ENCODE data around the gene EPHA8. TPM values are rescaled to one million over a fixed set of nuclear protein-coding genes. Genes with fewer than 3 reads are reported as not detected.

Gene EPHA8
- total RNA-seq, 1 donor from 2014 or later, result 0.94 TPM

DNA sequence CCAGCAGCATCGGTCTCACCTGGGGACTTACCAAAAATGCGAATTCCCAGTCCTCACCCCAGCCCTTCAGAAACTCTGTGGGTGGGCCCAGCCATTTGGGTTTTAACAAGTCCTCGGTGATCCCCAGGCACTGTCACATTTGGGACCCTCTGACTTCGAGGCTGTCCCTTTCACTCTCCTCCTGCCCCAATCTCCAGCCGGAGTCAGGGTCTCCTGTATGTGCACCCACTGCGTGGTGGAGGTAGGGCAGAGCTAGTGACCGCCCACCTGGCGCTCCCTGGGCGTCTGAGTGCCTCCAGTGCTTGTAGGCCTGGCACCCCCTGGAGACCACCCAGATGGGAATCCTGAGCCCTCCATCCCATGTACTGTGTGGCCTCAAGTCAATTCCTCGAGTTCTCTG is 31.1 kb downstream of the EPHA8 start:
- no peak for DNase-seq

DNA sequence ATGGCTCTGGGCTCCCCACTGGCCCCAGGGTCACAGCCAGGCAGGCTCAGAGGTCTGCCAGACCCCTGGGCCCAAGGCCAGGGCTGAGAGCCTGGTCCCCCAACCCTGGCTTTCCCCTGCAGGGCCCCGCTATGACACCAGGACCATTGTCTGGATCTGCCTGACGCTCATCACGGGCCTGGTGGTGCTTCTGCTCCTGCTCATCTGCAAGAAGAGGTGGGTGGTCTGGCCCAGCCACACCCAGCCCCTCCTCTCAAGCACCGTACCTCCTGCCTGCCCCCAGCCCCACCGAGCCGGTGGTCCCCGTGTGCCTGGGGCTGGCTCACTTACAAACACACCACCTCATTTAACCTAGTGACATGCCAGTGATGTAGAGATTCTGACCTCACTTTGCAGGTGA is 31.8 kb downstream of the EPHA8 start:
- no peak for DNase-seq

DNA sequence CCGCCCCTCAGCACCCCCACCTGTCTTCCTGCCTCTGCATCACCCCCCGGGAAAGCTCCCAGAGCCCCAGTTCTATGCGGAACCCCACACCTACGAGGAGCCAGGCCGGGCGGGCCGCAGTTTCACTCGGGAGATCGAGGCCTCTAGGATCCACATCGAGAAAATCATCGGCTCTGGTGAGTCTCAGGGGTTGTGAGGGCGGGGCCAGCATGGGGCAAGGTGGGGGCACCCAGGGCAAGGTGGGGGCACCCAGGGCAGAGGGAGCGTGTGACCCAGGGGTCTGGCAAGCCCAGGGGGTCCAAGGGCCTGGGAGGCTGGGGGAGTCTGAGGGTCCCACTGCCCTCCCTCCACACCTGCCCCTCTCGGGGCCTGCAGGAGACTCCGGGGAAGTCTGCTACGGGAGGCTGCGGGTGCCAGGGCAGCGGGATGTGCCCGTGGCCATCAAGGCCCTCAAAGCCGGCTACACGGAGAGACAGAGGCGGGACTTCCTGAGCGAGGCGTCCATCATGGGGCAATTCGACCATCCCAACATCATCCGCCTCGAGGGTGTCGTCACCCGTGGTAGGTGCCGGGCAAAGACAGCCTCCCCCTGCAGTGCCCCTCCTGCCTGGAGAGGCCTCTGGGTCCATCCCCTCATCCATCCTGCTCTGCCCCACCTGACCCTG is 34.1 kb downstream of the EPHA8 start:
- DNase-seq, result no peak

DNA sequence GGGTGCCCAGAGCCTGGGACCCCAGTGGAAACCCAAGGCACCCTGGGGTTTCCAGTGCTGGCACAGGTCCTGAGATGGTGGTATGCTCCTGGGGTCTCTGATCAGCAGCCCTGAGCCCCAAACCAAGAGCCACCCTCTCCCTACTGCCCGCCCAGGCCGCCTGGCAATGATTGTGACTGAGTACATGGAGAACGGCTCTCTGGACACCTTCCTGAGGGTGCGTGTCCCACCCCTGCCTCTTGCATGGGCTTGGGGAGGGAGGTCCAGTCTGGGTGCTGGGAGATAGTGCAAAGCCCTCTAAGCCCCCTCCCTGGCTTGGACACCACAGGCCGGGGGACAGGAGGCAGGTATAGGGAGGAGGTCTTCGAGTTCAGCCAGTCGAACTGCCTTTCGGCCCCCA is 34.7 kb downstream of the EPHA8 start:
- no peak for DNase-seq

DNA sequence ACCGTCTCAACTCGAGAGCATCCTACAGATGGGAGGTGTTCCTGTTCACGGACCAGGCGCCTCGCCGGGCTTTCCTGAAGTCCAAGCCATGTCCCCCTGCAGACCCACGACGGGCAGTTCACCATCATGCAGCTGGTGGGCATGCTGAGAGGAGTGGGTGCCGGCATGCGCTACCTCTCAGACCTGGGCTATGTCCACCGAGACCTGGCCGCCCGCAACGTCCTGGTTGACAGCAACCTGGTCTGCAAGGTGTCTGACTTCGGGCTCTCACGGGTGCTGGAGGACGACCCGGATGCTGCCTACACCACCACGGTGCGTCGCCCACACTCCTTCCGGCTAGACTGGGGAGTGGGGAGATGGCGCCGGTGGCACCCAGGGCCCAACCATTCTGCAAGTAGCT is 35.4 kb downstream of the EPHA8 start:
- DNase-seq, result no peak

DNA sequence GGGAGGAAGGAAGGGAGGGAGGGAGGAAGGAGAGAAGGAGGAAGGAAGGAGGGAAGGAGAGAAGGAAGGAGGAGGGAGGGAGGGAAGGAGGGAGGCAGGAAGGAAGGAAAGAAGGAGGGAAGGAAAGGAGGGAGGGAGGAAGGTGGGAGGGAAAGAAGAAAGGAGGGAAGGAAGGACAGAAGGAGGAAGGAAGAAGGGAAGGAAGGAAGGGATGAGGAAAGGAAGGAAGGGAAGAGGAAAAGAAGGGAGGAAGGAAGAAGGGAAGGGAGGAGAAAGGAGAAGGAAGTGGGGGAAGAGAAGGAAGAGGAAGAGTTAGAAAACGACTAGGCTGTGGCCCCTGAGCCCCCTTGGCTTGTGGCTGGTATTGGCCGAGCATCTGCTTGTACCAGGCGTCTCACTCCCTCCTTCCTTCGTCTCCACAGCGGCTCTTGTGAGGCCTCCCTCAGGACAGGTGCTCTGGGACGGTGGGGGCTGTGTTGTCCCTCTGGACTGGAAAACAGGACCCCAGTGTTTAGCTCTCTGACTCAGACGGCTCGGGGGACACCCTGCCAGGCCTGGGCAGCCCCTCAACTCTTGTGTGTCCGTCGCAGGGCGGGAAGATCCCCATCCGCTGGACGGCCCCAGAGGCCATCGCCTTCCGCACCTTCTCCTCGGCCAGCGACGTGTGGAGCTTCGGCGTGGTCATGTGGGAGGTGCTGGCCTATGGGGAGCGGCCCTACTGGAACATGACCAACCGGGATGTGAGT is 37.0 kb downstream of the EPHA8 start:
- DNase-seq, result no peak

DNA sequence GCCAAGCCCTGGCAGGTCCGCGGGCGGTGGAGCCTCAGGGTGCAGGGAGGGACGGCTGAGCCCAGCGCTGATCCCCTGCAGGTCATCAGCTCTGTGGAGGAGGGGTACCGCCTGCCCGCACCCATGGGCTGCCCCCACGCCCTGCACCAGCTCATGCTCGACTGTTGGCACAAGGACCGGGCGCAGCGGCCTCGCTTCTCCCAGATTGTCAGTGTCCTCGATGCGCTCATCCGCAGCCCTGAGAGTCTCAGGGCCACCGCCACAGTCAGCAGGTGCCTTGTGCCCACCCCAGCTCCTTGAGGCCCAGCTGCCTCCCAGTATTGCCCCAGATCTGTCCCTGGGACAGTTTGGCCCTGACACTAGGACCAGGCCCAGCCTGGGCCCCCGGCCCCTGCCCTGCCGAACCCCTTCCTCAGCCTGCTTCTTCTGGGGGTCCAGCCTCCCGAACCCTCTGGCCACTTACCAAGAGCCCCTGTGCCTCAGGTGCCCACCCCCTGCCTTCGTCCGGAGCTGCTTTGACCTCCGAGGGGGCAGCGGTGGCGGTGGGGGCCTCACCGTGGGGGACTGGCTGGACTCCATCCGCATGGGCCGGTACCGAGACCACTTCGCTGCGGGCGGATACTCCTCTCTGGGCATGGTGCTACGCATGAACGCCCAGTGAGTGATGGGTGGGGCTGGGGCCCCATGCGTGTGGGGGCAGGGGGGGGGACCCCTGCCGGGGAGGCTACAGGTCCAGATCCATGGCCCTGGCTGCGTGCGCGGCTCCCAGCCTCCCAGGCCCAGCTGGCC is 37.7 kb downstream of the EPHA8 start:
- no peak for DNase-seq

DNA sequence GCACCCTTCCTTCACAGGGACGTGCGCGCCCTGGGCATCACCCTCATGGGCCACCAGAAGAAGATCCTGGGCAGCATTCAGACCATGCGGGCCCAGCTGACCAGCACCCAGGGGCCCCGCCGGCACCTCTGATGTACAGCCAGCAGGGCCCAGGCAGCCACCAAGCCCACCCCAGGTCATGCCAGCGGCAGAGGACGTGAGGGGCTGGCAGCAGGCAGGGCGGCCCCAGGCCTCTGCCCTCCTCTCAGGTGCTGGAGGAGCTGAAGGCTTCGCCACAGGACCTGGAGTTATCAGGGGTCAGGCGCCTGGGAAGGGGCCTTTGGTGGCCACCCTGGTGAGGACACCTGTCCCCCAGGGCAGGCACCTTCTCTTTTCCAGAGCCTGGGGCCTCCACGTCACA is 38.3 kb downstream of the EPHA8 start:
- DNase-seq, result no peak

DNA sequence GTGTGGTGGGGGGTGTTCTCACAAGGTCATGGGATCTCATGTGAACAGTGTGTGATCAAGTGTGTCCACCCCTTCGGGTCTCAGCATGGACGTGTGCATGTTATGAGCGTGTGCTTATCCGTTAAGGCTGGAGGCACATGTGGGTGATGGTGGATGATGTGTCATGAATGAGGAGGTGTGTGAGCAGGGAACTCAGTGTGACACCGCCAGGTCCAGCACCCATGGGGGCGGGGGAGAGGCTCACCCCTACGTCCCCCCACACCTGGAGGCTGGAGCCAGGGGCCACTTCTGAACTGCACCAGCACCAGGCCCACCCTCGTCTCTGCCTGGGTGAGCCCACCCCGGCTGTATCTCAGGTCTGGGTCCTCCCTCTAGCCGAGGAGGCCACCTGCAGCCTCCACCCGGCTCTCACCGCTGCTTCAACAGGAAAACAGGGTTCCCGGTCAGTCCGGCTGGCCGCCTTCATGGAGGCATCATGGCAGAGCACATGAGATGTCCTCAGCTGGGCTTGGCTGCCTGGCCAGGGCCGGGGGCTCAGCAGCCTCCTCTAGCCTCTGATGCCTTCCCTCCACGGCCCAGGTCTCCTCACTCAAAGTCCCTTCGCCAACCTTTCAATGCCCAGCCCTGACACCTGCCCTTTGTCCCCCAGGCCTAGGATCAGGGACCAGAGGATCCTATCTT is 38.9 kb downstream of the EPHA8 start:
- no peak for DNase-seq

DNA sequence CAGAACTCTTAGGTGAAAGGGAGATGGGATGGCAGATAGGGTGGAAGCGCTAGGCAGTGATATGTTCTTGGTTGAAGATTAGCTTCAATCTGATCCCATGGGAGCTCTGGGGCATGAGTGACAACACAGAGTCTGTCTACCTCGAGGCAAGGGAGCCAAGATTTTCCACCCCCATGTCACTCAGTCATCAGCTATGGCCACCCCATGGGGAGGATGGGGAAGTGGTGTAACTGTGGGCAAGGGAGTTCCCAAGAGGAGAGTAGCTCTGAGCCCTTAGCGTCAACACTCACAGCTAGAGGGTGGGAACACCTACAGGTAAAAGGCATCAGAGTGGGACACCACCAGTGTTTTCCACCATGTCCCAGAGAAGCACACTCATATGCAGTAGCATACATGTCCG is 42.9 kb downstream of the EPHA8 start:
- DNase-seq, result no peak

DNA sequence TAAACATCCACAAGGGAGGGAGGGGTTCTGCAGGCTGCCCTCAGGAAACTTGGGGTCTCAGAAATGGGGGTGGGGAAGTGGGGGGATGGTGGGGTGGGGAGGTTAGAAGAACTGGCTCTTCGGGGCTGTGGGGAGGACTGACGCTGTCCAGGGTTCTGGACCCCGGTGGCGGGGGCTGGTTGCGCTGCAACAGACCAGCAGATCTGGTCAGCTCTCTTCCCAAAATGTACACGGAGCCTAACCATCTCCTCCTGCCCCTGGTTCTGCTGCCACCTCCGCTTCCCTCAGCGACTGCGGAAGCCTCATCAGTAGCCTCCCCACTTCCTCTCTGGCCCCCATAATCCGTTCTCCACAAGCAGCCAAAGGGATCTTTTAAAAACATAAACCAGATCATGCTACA is 43.9 kb downstream of the EPHA8 start:
- DNase-seq, result no peak

DNA sequence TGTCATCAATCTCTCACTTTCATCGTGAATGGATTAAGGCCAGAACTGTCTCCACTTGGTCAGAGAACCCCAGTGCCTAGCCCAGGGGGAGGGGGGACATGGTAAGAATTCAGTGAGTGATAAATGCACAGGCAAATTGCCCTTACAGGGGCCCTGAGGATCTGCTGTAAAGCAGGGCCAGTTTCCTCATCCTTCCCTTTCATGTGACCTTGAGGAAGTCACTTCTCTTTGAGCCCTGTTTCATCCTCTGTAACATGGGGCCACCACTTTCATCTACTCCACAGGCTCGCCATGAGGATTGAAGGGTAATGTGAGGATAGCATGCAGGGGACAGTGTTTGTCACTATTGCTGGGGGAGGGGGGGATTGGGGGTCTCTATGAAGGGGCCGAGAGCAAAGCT is 45.1 kb downstream of the EPHA8 start:
- DNase-seq, result no peak

DNA sequence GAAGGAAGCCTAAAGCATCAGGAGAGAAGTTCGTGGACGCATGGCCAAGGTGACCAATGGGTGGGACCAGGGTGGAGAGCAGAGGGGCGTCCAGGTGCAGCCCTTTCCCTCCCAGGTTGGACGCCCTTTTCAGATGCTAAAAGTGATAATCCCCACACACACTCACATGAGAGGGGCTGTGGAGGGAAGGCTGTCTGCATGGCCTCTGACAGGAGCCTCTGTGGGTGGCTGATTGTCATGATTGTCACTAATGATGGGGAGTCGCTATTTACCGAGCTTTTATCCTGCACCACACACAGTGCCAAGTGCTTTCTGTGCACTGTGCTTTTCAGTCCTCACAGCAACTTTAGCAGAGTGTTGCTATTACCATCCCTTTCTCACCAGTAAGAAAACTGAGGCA is 46.0 kb downstream of the EPHA8 start:
- no peak for DNase-seq

DNA sequence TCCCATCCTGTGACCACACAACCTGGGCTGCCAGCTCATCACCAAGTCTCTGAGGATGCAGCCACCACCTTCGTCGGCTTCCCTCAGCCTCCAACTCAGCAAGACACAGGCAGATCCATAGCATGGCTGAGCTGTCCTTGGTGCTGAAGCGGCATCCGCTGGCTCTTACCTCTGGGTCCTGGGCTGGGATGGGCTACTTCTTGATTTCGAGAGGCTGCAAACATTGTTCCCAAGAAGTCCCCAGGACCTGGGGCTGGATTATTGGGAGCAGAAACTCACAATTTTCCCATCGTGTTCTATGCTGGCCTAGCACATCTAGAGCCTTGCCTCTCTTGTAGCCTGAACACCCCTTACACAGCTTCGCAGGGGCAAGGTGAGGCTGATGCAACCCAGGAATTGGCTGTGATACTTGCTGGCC is 48.2 kb downstream of the EPHA8 start:
- no peak for DNase-seq

DNA sequence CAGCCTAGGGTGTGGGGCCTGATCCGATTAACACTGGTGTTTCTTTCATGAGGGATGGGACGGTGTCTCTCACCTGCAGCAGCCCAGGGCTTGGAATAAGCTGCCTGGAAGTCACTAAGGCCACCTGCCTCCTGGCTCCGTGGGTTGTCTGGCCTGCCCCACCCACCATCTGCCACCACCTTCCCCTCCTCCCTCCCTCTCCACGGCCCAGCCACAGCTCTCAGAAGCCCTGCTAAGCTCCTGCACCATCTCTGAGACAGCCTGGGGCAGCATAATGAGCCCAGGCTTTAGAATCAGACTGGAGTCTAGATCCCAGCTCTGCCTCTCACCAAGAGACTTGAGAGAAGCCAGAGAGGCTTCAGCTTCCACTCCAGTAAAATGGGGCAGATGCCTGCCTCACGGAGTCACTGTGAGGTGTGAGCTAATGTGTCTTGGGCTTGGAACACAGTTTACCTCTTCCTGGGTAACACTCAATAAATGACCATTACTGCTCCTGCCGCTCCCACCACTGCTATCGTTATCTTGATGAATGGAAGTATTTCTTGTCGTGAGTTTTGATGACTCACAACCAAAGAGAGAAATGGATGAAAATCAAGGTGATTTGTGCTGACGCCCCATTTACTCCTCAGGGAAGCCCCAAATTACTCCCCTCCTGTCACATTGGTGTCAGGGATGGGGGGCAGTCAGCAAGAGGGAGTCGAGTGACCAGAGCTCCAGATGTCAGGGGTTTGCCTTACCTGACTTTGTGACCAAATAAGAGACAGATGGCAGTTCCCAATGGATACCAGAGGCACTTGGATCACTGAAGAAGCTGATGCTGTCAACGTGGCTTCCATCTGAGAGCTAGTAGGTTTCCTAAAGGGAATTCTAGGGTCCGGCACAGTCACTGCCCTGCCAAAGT is 49.6 kb downstream of the EPHA8 start:
- no peak for DNase-seq

DNA sequence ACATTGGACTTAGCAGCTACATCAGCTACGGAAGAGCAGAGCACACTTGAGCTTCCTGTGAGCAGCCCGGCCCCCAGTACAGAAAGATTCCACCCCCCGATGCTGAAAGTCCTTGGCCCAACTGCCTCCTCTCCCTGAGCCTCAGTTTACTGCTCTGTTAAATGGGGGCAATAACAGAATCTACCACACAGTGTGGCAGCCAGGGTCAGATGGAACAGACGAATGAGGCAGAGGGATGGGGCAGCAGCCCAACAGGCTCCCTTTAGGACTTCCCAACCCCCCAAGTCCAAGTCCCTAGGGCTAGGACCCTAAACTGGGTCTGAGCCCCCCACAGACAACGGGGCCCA is 50.3 kb downstream of the EPHA8 start:
- DNase-seq, result no peak

DNA sequence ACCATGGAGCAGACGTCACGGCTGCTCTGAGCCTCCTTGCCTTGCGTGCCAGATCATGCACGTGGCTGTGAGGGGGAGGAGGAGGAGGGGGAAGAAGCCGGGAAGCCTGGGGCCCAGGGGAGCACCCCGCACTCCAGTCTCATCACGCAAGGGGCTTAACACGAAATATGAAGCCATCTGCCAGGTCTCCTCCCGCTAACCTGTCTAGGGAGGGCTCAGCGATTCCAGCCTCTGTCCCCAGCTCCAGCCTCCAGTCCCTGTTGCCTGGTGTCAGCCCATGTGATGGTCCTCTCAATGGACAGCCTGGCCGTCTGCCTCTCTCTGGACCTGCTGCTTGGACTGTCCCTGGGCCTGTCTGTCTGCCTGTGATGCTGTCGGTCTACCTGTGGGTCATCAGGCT is 50.7 kb downstream of the EPHA8 start:
- no peak for DNase-seq

DNA sequence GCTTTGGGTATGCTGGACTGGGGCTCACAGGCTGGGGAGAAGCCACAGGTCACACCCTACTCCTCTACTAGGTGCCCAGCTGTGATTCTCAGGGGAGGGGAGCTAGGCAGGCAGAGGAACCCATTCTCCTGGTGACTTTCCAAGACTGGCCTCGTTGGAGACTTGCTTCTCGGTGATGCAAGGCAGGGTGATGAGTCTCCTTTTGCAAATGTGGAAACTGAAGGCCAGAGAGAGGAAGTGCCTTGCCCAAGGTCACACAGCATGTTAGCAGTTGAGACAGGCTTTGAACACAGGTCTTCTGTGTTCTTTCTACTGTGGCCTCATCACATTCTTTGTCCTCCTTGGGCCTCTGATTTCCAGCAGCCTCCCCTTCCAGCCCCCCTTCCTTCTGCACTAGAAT is 52.6 kb downstream of the EPHA8 start:
- no peak for DNase-seq

DNA sequence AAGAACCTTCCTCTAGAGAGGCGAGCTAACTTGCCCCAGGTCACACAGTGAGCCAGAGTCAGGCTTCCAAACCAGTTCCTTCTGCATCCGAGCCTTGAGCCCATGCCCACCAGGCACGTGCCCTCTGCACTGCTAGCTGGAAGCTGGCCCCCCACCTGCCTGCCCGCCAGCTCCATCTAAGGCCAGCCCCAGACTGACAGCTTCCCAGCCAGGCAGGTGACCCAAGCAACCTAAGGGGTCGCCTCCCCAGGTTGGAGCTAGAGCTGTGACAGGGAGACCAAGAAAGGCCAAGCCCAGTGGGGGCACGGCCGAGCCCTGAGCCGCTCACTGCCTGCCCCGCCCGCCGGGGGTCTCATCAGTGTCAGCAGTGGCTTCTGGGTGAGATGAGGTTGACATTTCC is 53.3 kb downstream of the EPHA8 start:
- no peak for DNase-seq

DNA sequence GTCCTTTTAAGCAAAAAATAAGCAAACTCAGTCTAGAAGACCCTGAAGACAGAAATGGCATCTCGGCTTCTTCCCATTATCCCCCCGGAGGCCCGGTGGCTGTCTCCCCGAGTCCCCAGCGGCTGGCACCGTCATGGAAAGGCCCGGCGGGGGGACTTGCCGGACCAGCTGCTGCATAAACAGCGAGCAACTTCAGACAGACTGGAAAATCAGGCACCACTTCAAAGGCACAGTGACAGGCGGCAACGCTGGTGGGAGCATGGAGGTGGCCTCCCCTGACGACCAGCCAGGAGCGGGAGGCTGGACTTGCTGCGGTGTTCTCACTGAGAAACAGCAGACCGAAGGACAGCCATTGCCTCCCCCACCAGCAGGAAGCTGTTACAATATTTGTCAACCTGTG is 54.8 kb downstream of the EPHA8 start:
- no peak for DNase-seq

DNA sequence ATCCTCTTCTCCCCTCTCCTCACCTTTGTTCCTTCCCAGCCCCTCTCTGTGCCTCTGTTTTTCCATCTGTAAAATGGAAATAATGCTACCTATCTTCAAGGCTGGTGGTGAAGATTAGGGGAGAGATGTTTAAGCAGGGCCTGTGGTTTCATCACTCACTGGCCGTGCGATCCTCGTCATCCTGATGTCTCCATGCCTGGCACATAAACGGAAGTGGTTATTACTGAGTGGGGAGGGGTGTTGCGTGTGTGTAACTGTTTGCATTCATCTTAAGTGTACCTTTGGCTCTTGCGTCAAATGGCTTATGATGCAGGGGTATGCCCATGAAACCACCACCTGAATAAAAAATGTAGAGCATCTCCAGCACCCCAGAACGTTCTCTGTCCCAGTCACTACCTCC is 56.0 kb downstream of the EPHA8 start:
- DNase-seq, result no peak

DNA sequence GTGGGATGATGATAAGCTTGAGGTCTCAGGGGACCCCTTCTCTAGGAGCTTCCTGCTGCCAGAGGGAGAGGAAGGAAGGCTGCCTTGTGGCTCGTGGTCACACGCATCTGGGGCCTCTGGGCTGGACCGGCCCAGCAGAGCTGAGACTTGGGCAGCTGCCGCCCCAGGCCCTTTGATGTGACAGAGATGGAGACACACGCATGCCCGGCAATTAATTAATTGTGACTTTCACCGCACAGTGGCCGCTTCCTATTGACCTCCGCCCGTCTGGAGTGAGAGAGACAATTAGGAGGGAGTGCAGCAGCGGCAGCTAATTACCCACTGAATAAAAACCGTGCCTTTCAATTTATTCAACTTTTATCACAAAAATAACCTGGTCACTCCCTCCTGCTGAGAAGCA is 56.5 kb downstream of the EPHA8 start:
- no peak for DNase-seq

Data from occipital lobe (tissue), 2 donors.